ENCODE data around the gene SH2D4B.

- TF ChIP-seq CTCF (IDR thresholded peaks at IDR 0.05; ENCODE audit: poor library complexity) (no peak), EZH2 (IDR thresholded peaks at IDR 0.05; ENCODE audit: borderline replicate concordance) (no peak), EZH2phosphoT487 (IDR thresholded peaks at IDR 0.05; ENCODE audit: low read depth, severe bottlenecking, unreplicated experiment) (no peak)
Measured at GRCh38 chr10:80509108-80509402, 28.6 kb upstream of the SH2D4B start.

All from hepatocyte (in vitro differentiated cells).